Suprapubic skin (tissue), 4 donors: Measurements from ENCODE around the gene TNFAIP8L3. TPM values are rescaled to one million over a fixed set of nuclear protein-coding genes. Genes with fewer than 3 reads are reported as not detected.

Experiments used
- DNase-seq, 2 donors: peaks; one replicate each; pipeline ENCODE4 v3.0.0-alpha.2; 2019; ENCODE audit warnings: low spot score in 2 of 2
- H3K27ac ChIP-seq: fragments of 200-600 bp; sonication (generic); one replicate; pipeline ENCODE4 v1.5.1; 2019
- H3K27me3 ChIP-seq: fragments of 200-600 bp; sonication (generic); one replicate; pipeline ENCODE4 v1.5.1; 2019
- H3K36me3 ChIP-seq: fragments of 200-600 bp; sonication (generic); one replicate; pipeline ENCODE4 v1.5.1; 2019
- H3K4me1 ChIP-seq: fragments of 200-600 bp; sonication (generic); one replicate; pipeline ENCODE4 v1.5.1; 2019
- H3K4me3 ChIP-seq: fragments of 200-600 bp; sonication (generic); one replicate; pipeline ENCODE4 v1.5.1; 2019; ENCODE audit warnings: mild to moderate bottlenecking
- H3K9me3 ChIP-seq: fragments of 200-600 bp; sonication (generic); one replicate; pipeline ENCODE4 v1.5.1; 2019
- EP300 ChIP-seq: sonication (generic); formaldehyde crosslinking; IDR thresholded peaks from one replicate; pipeline ENCODE4 v1.6.1; 2017; ENCODE audit warnings: antibody characterized with exemption
- POLR2A ChIP-seq, 2 donors: fragments of 450-650 bp; IDR thresholded peaks; one replicate each; pipeline ENCODE4 v1.6.1; 2017; ENCODE audit warnings: antibody characterized with exemption in 2 of 2, mild to moderate bottlenecking in 2 of 2, moderate library complexity in 2 of 2
- POLR2AphosphoS5 ChIP-seq, 3 donors: sonication (generic); formaldehyde crosslinking; IDR thresholded peaks; one replicate each; pipeline ENCODE4 v1.6.1; 2017; ENCODE audit warnings: antibody characterized with exemption in 3 of 3
- WGBS: methylation state at CpG from one replicate; pipeline ENCODE4 v1.1.5; 2018; 5-methylcytosine and 5-hydroxymethylcytosine counted together
- total RNA-seq, 4 donors: library from RNA; depleted of rRNA; stranded (reverse); fragments of >200 nt; gene quantifications; one replicate each; pipeline ENCODE4 v1.1.0, GENCODE V29; 2016
- TF ChIP-seq, protein P1 (sequence below), 2 donors: fragments of 200-600 bp in 1 of 2; fragments of 450-650 bp in 1 of 2; sonication (generic) in 1 of 2; IDR thresholded peaks; one replicate each; pipeline ENCODE4 v1.5.1; 2016 to 2019; ENCODE audit warnings: antibody characterized with exemption in 2 of 2, mild to moderate bottlenecking in 1 of 2, moderate library complexity in 1 of 2

The TNFAIP8L3 gene
- total RNA-seq, 4 donors from 2014 or later: 11.1 to 30.0 (median 15.9) TPM

DNA sequence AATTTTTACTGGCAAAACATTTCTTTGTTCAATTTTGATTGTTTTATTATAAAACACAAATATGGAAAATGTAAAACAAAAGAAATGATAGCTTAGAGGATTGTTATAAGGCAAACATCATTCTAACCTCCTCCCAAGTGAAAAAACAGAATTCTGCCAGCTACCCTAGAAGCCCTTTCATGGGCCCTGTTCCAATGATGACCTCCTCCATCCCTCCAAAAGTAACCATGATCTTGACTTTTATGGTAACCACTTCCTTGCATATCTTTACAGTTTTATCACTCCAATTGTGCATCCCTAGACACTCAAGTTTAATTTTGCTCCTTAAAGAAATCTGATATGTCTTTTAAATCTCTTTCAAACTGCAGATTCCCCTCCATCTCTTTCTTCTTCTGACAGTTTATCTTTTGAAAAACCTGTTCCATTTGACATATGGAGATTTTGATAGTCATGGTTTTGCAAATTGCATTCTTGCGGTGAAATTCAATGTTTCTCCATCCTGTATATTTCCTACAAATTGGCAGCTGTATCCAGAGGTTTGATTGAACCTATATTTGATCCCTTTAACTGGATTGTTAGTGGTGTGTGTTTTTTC, 27.0 kb upstream of the TNFAIP8L3 start:
- TF ChIP-seq, protein P1, sequence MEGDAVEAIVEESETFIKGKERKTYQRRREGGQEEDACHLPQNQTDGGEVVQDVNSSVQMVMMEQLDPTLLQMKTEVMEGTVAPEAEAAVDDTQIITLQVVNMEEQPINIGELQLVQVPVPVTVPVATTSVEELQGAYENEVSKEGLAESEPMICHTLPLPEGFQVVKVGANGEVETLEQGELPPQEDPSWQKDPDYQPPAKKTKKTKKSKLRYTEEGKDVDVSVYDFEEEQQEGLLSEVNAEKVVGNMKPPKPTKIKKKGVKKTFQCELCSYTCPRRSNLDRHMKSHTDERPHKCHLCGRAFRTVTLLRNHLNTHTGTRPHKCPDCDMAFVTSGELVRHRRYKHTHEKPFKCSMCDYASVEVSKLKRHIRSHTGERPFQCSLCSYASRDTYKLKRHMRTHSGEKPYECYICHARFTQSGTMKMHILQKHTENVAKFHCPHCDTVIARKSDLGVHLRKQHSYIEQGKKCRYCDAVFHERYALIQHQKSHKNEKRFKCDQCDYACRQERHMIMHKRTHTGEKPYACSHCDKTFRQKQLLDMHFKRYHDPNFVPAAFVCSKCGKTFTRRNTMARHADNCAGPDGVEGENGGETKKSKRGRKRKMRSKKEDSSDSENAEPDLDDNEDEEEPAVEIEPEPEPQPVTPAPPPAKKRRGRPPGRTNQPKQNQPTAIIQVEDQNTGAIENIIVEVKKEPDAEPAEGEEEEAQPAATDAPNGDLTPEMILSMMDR (IDR thresholded peaks at IDR 0.05): no peak
- TF ChIP-seq POLR2A (IDR thresholded peaks at IDR 0.05): no peak
- TF ChIP-seq EP300: no peak
- no peak for TF ChIP-seq POLR2AphosphoS5 (IDR thresholded peaks at IDR 0.05)
- 89% methylated on average over 1 of the region's 1 CpG for WGBS
- Histone ChIP-seq H3K36me3 (no peaks in the 10 kb centered on the region), H3K27me3 (no peaks in the 10 kb centered on the region), H3K27ac (no peak overlapping the region), H3K4me3 (no peak overlapping the region), H3K9me3 (no peaks in the 10 kb centered on the region), H3K4me1 (no peaks in the 10 kb centered on the region)
- no peak for DNase-seq

DNA sequence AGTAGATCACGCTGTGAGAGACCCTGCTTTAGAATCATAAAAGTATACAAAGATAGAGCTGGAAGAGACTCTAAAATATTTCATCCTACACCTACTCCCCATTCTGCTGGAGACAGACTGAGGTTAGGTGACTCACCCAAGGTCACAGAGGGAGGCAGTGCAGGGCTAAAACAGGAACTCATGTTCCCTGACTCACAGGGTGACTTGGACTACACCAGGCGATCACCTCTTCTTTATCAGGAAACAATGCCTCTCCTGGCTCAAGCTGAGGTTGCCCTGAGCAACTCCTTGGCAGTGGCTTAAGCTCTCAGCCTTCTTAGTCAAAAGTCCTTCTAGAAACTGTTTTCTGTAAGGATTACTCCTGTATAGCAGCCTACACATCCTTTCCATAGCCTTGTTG, 26.4 kb upstream of the TNFAIP8L3 start:
- 58% methylated on average over 2 of the region's 2 CpGs for WGBS
- Histone ChIP-seq H3K4me1 (no peaks in the 10 kb centered on the region), H3K4me3 (no peak overlapping the region), H3K27ac (no peak overlapping the region), H3K36me3 (no peaks in the 10 kb centered on the region), H3K27me3 (no peaks in the 10 kb centered on the region), H3K9me3 (no peaks in the 10 kb centered on the region)
- no peak for DNase-seq
- TF ChIP-seq, protein P1 (IDR thresholded peaks at IDR 0.05): no peak
- TF ChIP-seq EP300 (no peak), POLR2A (IDR thresholded peaks at IDR 0.05) (no peak), POLR2AphosphoS5 (IDR thresholded peaks at IDR 0.05) (no peak)

DNA sequence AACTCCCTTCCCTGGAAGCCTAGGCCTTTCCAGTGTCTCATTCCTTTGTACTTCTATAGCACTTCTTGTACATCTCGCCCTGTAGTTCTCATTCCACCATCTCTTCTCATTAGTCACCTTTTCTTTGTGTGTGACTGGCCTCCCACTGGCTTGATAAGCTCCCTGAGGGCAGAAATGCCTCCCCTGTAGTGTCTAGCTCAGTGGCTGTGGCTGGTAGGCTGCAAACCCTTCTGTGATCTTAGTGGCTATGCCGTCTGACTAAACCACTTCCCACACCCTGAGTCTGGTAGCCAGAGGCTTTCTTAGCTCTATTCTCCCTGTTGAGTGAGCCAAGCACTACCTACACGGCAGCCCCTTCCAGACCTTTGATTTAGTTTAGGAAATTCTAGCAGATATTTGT, 24.4 kb upstream of the TNFAIP8L3 start:
- 52% methylated on average over 3 of the region's 3 CpGs for WGBS
- no peaks in the 10 kb centered on the region for H3K36me3 ChIP-seq
- TF ChIP-seq POLR2A (IDR thresholded peaks at IDR 0.05): no peak
- no peak for TF ChIP-seq EP300
- TF ChIP-seq, protein P1 (IDR thresholded peaks at IDR 0.05): no peak
- no peak for TF ChIP-seq POLR2AphosphoS5 (IDR thresholded peaks at IDR 0.05)
- H3K27me3 ChIP-seq: no peaks in the 10 kb centered on the region
- H3K4me1 ChIP-seq: no peaks in the 10 kb centered on the region
- no peak overlapping the region for H3K27ac ChIP-seq
- no peak for DNase-seq
- H3K4me3 ChIP-seq: no peak overlapping the region
- H3K9me3 ChIP-seq: no peaks in the 10 kb centered on the region

DNA sequence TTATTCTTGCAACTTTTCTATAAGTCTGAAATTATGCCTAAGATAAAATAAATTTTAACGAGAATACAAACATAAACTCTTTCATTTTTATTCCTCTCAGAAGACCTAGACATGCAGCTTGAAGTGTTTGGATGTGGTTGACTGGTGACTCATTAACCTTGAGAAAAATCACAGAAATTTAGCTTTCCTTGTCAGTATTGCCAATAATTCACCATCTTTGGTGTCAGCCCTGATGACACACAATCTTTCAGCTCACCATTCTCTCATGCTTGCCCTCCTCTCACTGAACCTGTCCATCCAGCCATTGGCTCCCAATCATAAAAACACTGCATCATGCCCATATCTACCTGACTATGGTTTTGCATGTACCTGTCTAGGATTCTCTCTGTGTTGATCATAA, 22.6 kb upstream of the TNFAIP8L3 start:
- Histone ChIP-seq H3K4me1 (peaks cover 2% of the 10 kb centered on the region), H3K27me3 (no peaks in the 10 kb centered on the region), H3K27ac (no peak overlapping the region), H3K36me3 (no peaks in the 10 kb centered on the region), H3K4me3 (no peak overlapping the region), H3K9me3 (no peaks in the 10 kb centered on the region)
- TF ChIP-seq EP300 (no peak), POLR2AphosphoS5 (IDR thresholded peaks at IDR 0.05) (no peak), POLR2A (IDR thresholded peaks at IDR 0.05) (no peak)
- TF ChIP-seq, protein P1 (IDR thresholded peaks at IDR 0.05): no peak
- 93% methylated on average over 1 of the region's 1 CpG for WGBS
- DNase-seq: no peak

DNA sequence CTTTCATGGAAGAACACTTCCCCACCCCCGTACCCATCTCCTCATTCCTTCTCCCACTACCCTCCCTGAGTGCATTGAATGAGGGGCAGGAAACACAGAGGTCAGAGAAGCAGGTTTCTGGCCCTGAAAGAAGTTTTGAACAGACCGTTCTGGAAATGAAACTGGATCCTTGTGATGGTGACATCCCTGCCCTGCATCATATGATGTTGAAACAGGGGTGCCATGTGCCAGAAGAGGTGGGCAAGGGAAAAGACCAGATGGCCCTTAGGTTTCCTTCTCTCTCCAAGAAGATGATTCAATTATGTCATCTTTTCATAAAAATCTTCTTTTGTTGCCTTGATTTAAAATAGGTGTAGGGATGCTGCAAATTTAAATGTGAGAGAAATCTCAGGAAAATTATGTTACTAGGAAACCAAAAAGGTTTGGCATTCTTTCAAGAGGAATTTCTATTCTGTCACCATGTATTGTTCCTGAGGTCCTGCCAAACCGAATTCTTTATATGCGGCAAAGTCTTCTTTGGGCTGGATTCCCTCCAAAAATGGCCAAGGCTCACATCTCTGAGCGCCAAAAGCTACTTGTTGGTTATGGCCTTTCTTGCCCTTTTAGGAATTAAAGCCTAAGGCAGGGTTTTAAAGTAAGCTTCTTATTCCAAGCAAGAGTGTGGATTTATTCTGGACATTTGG, 19.9 kb upstream of the TNFAIP8L3 start:
- peaks cover 6% of the 10 kb centered on the region for H3K4me1 ChIP-seq
- H3K27me3 ChIP-seq: no peaks in the 10 kb centered on the region
- TF ChIP-seq POLR2A (IDR thresholded peaks at IDR 0.05) (no peak), POLR2AphosphoS5 (IDR thresholded peaks at IDR 0.05) (no peak), EP300 (no peak)
- TF ChIP-seq, protein P1 (IDR thresholded peaks at IDR 0.05): no peak
- WGBS: 62% methylated on average over 5 of the region's 5 CpGs
- no peaks in the 10 kb centered on the region for H3K9me3 ChIP-seq
- H3K4me3 ChIP-seq: no peak overlapping the region
- no peak overlapping the region for H3K27ac ChIP-seq
- no peaks in the 10 kb centered on the region for H3K36me3 ChIP-seq
- no peak for DNase-seq
